GM21515 (cell line): ENCODE measurements around the gene LPGAT1.

Experiments used
- ATAC-seq: cut with Tn5 transposase; IDR thresholded peaks from one replicate; pipeline ENCODE4 v1.9.1; 2021; ENCODE audit not compliant: unreplicated experiment

The LPGAT1 gene

DNA sequence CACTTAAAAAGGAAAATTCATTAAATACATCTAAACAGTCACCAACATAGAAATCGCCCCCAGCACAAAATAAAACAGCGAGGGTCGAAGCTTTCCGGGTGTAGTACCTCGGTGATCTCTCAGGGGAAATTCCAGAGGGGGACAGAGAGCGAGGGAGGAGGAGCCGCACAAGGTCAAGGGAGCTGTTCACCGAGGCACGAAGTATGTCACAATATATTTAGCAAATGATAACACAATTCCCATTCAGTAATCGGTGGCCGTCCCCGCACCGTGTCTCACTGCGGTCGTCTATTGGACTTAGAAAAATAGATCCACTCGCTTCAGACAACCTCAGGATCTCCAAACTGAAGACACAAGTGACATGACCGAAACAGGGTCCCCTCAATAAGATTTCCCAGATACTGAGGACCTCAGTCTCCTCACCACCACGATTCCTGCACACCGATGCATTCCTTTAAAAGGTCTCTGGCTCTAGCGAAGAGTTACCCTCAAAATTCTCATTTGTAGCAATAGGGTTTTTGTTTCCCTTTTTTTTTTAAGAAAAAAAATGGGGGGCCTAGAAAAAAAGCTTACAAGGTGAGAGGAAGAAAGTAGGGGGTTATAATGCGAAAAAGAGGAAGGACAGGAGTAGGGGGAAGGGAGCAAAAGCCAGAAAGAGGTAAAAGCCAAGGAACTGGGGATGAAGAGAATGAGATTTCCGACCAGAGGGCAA is 1.1 kb downstream of the LPGAT1 start:
- no peak for ATAC-seq

DNA sequence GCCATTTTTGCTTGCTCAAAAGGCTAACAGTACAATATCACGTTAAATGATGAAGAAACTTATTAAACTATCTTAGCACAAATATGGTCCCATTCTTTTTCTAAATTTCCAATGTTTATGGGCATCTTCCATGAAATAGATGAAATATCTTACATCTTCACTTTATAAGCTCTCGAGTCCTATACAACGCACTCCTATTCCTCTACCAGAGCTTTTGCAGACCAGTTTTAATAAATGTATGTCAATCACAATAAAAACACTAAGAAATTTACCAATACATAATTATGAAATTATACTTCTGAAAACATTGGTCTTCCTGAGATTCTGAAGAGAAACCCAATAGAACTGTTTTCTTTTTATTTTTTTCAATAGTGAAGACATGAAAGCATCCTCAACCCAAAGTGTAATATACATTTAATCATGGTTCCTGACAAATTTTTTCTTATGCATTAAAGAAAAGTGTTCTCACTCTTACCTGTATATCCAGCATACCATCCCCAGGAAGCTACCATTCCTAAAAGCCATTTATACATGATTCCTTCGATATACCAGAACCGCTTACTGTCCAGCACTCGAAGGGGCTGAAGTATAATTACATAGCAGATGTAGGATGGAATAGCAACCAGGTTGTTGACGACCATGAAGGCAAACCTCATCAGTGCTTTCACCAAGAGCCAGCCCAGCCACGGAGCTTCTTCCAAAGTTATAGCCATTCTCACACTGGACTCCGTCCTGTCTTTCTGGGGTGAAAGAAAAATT is 1.8 kb downstream of the LPGAT1 start:
- ATAC-seq, result no peak

DNA sequence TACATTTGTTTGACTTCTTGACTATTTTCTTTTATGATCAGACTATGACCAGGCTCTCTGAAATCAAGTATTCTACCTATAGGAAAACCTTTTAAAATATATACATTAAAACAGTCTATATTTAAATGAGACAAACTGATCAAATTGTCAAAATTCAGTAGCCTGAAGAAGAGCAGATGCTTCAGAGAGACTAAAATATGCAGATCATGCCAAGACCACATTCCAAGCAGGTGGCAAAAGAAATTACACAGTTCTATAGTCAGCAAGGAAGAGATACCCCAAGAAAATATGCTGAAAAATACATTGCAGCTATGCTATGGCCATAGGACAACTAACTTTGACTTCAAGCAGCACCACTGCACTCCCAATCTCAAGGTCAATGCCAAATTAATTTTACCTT is 3.5 kb downstream of the LPGAT1 start:
- ATAC-seq, result no peak

DNA sequence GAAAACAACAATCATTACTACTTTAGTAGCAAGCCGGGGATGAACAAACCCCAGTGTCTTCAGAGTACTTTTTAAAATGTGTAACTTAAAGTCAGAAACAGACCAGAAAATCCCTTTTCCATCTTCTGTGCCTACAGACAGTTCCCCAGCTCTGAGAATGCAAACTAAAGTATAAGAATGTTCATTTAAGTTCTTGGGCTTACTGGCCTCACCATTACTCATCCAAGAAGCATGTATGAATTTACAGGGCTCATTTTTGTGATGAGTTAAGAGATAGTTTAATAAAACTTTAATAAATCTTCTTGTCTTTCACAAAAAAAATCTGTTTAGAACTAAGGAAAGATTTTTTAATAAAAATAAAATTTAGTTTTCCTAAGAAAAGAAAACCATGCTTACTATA is 4.6 kb downstream of the LPGAT1 start:
- ATAC-seq, result no peak

DNA sequence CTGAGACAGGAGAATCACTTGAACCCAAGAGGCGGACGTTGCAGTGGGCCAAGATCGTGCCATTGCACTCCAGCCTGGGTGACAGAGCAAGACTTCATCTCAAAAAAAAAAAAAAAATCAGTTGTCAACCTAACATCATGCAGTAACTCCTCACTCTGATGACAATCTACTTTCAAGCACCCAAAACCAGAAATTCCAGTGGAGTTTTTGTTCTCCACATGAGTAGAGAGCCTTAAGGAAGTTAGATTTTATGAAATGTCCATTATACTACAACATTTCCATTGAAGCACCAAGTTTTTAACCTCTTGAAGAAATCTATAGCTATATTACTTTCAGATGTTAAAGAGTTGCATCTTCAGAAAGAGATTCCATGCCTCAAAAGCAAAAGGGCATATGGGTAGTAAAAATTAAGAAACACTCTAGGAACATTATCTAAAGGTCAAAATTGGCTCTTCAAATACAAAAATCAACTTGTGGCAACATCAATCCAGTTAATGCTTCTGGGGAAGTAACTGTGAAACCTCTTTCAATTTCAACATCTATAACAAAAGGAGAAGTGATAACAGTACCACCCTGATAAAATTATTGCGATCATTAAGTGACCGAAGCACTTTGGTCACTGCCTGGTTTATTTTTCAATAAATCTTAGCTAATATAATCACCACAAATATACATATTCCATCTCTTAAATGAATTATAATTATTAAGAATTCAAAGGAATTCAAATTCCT is 7.7 kb downstream of the LPGAT1 start:
- ATAC-seq, result no peak

DNA sequence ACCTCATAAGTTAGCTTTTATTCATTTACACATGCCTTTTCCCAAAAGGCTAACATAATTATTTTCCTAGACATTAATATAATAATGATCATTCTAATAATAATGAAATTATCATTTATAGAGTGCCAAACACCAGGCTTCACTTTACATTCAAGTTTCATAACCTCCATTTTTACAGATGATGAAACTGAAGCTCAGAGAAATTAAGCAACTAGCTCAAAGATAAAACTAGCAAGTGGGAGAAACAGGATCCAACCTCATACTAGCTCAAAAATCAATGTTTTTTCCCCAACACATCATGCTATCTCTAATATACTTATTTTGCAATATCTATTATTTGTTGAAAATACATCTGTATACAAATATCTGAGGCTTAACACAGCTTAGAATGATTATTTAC is 14.0 kb downstream of the LPGAT1 start:
- no peak for ATAC-seq

DNA sequence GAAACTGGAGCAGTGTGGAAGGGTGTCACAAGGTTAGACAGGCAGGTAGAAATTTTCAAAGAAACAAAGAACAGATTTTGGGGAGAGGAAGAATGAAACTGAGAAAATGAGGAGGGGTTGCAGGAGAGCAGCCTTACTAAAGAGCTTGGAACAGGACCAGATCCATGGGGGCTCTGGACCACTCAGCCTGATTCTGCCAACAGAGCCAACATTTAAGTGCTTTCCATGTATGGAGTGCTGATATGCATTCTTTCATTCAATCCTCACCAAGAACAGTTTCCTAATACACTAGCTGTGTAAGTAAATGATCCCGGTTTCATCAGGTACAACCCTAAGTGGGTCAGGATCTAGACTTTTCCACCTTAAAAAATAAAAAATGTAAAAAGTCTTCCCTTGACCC is 16.2 kb downstream of the LPGAT1 start:
- ATAC-seq, result no peak

DNA sequence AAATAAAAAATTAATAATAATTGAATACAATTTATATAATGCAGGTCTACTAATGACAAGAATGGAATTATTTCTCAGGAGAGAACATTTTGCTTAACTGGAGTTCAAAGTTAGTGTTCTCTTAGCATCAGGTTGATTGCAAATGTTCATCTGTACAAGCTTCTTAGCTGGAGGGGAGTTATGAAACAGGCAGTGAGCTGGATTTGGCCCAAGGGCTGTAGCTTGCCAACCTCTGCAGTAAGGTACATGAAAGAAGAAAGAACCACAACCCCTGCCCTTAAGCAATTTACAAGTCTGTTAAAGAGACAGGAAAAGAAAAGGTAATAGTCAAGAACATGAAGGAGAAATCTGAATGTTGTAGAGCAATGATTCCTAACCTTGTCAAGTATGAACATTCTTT is 17.0 kb downstream of the LPGAT1 start:
- ATAC-seq, result no peak

DNA sequence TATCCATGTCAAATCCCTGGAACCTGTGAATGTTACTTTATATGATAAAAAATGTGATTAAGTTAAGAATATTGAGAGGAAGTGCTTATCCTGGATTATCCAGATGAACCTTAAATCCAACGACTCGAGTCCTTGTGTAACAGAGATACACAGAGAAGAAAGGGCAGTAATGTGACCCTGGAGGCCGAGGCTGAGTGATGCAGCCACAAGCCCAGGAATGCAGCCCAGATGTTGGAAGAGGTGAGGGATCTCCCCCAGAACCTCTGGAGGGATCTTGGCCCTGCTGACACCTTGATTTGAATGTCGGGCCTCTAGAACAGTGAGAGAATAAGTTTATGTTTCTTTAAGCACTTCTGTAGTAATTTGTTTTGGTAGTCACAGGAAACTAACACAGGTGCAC is 18.0 kb downstream of the LPGAT1 start:
- ATAC-seq, result no peak

DNA sequence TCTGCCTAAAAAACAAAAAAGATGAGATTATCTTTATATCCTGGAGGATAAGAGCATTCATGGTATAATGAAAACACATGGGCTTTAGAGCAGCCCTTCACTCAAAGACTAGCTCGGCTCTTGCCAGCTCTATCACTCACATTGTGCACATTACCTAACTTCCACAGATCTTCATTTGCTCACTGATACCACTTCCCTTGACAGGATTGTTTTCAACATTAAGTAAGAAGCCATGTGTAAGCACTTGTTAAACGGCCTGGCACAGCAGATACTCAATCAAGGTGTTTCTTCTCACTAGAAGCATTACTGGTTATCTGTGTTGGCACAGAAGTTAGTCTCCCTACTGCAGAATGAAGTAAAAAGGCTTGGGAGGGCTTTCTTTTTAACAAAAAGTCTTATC is 18.7 kb downstream of the LPGAT1 start:
- no peak for ATAC-seq

DNA sequence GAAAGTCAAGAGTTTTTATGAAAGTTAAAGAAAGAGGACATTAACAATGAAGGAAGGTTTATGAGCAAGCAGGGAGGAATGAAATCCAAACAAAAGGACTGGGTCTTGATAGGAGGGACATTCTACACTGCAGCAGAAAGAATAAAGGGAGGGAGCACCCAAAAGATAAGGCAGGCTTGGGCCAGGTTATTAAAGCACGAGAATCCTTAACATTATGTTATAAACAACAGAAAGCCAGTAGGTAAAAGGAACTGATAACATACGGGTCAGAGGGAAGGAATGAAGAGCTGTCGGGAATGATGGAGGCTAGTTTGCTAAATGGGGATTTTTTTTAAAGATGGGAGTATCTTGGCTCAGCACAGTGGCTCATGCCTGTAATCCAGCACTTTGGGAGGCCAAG is 19.4 kb downstream of the LPGAT1 start:
- no peak for ATAC-seq

DNA sequence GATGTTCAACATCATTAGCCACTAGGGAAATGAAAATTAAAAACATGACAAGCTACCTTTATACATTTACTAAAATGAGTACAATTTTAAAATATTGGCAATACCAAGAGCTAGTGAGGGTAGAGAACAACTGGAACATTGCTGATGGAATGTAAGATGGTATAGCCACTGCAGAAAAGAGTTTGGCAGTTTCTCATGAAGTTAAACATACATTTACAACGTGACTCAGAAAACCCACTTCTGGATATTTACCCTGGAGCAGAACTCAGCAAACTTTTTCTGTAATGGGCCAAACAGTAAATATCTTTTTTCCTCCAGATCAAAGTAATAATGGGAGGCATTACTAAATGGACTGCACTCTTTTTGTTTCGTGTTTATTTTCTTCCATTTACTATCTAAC is 22.1 kb downstream of the LPGAT1 start:
- no peak for ATAC-seq

DNA sequence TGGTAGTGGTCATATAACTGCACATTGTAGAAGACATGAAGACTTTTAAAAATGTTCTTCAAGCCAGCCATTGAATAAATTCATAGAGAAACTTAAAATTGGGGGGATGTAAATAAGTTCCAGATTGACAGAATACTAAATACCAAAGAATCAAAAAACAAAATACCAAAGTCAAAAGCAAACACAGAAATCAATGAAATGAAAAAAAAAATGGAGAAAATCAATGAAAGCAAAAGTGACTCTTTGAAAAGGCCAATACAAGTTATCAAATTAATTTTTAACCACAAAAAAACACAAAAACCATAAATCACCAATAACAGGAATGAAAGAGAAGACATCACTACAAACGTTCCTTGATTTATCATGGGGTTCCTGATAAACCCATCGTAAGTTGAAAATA is 25.6 kb downstream of the LPGAT1 start:
- ATAC-seq, result no peak

DNA sequence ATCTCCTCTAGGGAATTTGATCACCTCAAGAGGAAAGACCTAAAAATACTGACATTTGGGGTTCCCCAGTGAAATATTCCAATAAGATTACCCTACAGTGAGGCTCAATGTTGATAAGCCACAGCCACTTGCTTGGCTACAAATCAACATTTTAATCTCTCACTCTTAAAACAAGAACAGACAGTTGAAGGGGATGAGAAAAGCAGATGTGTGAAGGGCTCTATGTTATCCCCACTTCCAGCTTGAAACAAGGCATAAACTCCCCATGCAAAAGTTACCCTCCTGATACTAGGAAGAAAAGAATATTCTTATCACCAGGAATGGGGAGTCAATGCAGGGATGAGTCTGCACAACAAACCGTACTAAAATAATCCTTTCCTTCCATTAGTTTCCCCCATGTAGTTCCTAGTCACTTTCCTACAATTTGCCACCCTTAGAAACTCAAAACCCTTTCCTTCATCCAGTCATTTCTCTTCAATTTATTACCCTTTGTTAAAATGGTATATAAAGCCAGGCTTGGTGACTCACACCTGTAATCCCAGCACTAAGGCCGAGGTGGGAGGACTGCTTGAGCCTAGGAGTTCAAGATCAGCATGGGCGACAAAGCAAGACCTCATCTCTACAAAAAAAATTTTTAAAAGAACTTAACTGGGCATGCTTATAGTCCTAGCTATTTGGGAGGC is 29.5 kb downstream of the LPGAT1 start:
- ATAC-seq, result no peak

DNA sequence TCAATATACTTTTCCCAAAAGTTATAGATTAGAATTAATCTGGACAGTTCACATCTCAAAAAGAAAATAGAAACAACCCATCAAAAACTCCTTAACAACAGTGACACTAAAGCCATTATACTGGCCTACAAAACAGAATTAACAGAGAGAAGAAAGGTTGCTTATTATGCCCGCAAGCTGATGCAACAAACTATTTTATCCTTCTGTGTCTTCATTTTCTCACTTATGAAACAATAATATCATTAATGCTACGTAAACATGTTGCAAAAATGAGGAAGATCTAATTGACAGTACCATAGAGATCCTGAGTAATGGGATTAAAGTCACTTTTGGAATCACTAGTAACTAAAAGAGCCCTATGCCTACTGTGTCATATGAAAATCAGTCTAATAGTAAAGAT is 32.6 kb downstream of the LPGAT1 start:
- no peak for ATAC-seq

DNA sequence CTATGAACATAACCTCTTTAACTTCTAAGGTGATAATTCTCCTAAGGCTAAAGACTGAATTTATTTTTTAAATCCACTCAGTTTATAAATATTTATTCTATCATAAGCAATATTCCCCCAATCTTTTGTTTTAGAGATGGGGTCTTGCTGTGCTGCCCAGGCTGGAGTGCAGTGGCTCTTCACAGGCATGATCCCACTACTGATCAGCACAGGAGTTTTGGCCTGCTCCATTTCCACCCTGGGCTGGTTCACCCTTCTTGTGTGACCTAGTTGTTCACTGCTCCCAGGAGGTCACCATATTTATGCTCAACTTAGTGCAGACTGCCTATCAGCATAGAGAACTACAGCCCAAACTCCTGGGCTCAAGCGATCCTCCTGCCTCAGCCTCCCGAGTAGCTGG is 38.6 kb downstream of the LPGAT1 start:
- no peak for ATAC-seq

DNA sequence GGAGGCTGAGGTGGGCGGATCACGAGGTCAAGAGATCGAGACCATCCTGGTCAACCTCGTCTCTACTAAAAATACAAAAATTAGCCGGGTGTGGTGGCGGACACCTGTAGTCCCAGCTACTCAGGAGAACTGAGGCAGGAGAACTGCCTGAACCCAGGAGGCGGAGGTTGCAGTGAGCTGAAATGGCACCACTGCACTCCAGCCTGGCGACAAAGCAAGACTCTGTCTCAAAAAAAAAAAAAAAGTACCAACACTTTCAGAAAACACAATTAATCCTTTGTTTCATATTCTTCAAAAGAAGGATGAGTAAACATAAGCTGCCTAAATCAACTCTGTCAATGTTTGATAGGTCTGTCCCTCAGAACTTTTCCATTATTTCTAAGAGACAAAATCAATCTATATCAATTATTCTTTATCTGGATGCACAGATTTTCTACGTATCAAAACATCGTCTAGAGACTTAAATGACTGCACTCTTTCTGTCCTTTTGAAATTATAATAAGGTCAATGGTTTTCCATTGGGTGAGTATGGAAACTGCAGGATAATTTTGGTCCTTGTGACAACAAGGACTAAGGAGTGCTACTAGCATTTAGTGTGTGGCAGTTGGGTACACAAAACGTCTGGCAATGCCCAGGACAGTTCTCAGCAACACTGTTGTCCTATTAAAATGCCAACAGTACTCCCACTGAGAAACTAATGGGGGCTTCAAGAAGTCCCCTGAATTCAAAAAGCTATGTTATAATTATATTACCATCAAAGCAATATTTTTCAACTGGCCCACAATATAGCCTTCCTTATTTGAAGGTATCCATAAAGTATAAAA is 40.7 kb downstream of the LPGAT1 start:
- ATAC-seq, result no peak

DNA sequence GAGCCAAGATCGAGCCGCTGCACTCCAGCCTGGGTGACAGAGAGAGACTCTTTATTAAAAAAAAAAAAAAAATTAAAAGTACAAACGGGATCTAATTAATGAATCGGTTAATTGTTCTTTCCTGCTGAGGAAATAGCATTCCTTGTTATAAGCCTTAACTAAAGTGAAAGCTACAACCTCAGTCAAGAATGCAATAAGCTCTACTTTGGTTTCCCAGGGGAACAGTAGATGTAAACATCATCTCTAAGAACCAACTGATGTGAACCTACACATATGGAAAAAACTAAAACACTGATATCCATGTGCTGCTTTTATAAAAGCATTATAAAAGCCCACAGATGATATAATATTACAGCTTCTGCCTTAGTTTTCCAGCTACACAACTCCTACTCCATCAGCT is 41.9 kb downstream of the LPGAT1 start:
- no peak for ATAC-seq

DNA sequence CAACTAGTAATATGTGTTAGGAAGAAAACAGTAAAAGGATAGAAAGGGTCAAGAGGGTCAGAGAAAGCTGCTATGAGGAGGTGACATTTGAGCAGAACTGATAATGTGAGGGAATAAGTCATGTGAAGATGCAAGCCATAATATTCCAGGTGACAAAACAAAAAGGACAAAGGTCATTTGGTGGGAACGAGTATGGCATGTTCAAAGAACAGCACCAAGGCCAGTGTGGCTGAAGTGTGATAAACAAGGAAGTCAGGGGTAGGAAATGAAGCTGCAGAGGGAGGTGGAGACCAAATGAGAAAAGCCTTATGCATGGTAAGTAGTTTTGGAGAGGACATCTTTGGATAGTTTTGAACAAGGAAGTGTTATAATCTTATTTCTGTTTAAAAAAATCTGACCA is 46.7 kb downstream of the LPGAT1 start:
- no peak for ATAC-seq

DNA sequence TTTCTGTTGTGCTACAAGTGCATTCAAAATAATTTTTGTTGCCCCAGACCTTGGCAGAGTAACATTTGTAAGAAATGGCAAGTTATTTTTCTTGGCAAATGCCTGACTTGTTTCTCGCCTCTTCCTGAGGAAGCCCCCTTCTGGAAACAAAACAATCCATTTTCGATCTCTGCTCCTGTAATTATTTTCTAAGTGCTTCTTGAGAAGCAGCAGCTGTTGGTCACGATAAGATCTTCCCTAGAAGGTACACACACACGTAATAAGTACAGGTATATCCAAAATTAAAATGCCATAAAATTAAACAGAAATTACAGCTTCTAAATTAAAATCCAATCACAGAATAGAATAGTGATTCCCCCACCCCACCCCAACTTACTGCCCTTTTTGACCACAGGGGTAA is 47.3 kb downstream of the LPGAT1 start:
- no peak for ATAC-seq

DNA sequence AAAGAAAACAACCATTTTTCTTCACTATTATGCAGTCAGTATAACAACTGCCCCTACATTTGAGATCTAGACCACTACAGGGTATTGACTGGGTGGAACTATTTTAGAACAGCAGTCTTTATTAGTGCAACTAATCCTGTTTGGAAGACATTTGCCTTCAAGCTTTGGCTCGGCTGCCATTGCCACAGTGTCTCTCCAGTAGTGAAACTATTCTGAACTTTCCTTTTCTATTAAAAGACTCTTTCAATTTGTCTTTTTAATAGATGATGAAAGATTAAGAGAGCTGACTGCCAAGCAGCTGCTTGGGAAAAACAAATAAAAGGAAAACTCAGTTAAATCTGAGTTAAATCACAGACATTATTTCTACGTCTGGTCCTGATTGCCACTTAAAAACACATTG is 49.3 kb downstream of the LPGAT1 start:
- no peak for ATAC-seq
